K562 (cell line): ENCODE measurements around the gene SPDL1. TPM values are rescaled to one million over a fixed set of nuclear protein-coding genes. Genes with fewer than 3 reads are reported as not detected.

Experiments
- CTBP1 ChIP-seq: fragments of 450-650 bp; IDR thresholded peaks from 2 replicates; pipeline ENCODE4 v1.6.1; 2016; ENCODE audit warnings: borderline replicate concordance
- FOXJ2 ChIP-seq: fragments of 200-800 bp; sonication (Bioruptor generic); IDR thresholded peaks from 2 replicates; pipeline ENCODE4 v1.6.1; 2016; ENCODE audit warnings: missing genetic modification characterization, missing compliant biosample characterization
- PPARD ChIP-seq: fragments of 250-450 bp; sonication (Bioruptor Pico); IDR thresholded peaks from 2 replicates; pipeline ENCODE4 v1.8.0; 2022; ENCODE audit warnings: inconsistent platforms, mild to moderate bottlenecking, moderate library complexity
- RNF2 ChIP-seq: sonication (generic); IDR thresholded peaks from 2 replicates; pipeline ENCODE4 v1.6.1; 2016
- SMARCA5 ChIP-seq: fragments of 450-650 bp; IDR thresholded peaks from 2 replicates; pipeline ENCODE4 v1.6.1; 2016
- THRAP3 ChIP-seq: fragments of 450-650 bp; IDR thresholded peaks from 2 replicates; pipeline ENCODE4 v1.6.1; 2016; ENCODE audit warnings: mild to moderate bottlenecking, inconsistent platforms, borderline replicate concordance
- TOE1 ChIP-seq, 2 experiments: fragments of 450-650 bp in 1 of 2; sonication (generic) in 1 of 2; formaldehyde crosslinking in 1 of 2; IDR thresholded peaks; 2 replicates each; pipeline versions ENCODE4 v1.7.1 to v1.8.0; 2016 to 2022; ENCODE audit warnings: borderline replicate concordance in 2 of 2, mild to moderate bottlenecking in 2 of 2, antibody characterized with exemption in 1 of 2, inconsistent platforms in 1 of 2, low read depth in 1 of 2, missing genetic modification reagents in 1 of 2, moderate library complexity in 1 of 2
- TRIM28 ChIP-seq: fragments of 450-650 bp; IDR thresholded peaks from 2 replicates; pipeline ENCODE4 v1.6.1; 2017
- ZNF717 ChIP-seq: fragments of 250-450 bp; sonication (Bioruptor Pico); IDR thresholded peaks from 2 replicates; pipeline ENCODE4 v1.5.0; 2021
- ZSCAN29 ChIP-seq: fragments of 450-650 bp; IDR thresholded peaks from 2 replicates; pipeline ENCODE4 v1.6.1; 2017
- polyA plus RNA-seq, 8 experiments: library from polyadenylated mRNA; depleted of rRNA in 4 of 8; stranded (reverse) in 5 of 8; unstranded in 3 of 8; fragments of >200 nt; fragmentation: Nextera tagmentation in 2 of 8; fragmentation: Illumina TruSeq in 1 of 8; extraction: Ambion mirVana in 2 of 8; extraction: Trizol in 1 of 8; gene quantifications; 2 replicates each; pipeline versions ENCODE4 v1.2.1 to v1.2.3, GENCODE V29; 2011 to 2014; ENCODE audit warnings: inconsistent platforms in 1 of 8, missing spikeins in 1 of 8
- total RNA-seq, 7 experiments: library from RNA; depleted of rRNA in 6 of 7; stranded (reverse); fragments of >200 nt in 6 of 7; fragmentation: Illumina TruSeq in 2 of 7; extraction: Trizol in 2 of 7; gene quantifications; 2 replicates each; pipeline versions ENCODE4 v1.2.1 to v1.2.3, GENCODE V29; 2011 to 2021; ENCODE audit warnings: low replicate concordance in 1 of 7
- TF ChIP-seq, protein P1 (sequence below): fragments of 250-450 bp; sonication (Bioruptor Pico); IDR thresholded peaks from 2 replicates; pipeline ENCODE4 v1.8.0; 2022; ENCODE audit warnings: inconsistent platforms
- TF ChIP-seq, protein P2 (sequence below), 2 experiments: fragments of 450-650 bp; IDR thresholded peaks; 2 replicates each; pipeline ENCODE4 v1.6.1; 2018; ENCODE audit warnings: mild to moderate bottlenecking in 2 of 2, low read depth in 1 of 2; ENCODE audit not compliant: partially characterized antibody in 2 of 2
- TF ChIP-seq, protein P3 (sequence below): fragments of 250-450 bp; sonication (Bioruptor Pico); IDR thresholded peaks from 2 replicates; pipeline ENCODE4 v1.8.0; 2022; ENCODE audit warnings: moderate library complexity, mild to moderate bottlenecking, inconsistent platforms
- TF ChIP-seq, protein P4 (sequence below), 2 experiments: IDR thresholded peaks; 2 replicates each; pipeline ENCODE4 v1.6.1; 2012; ENCODE audit warnings: improper control_type of control experiment in 2 of 2, low read depth in 2 of 2, low read length in 2 of 2, borderline replicate concordance in 1 of 2
- TF ChIP-seq, protein P5 (sequence below), 2 experiments: fragments of 200-800 bp in 1 of 2; sonication (Bioruptor generic) in 1 of 2; sonication (generic) in 1 of 2; formaldehyde crosslinking in 1 of 2; IDR thresholded peaks in 1 of 2; conservative IDR thresholded peaks in 1 of 2; 2 replicates each; pipeline versions ENCODE4 v1.5.0 to v1.6.1; 2016 to 2020; ENCODE audit warnings: missing compliant biosample characterization in 1 of 2, missing genetic modification characterization in 1 of 2, missing genetic modification reagents in 1 of 2
- TF ChIP-seq, protein P6 (sequence below): fragments of 450-650 bp; IDR thresholded peaks from 2 replicates; pipeline ENCODE4 v1.6.1; 2016

The SPDL1 gene
- total and polyA plus RNA-seq, 9 of the 15 experiments (the other 6 are each of a cell fraction or from before 2014, with no cell fraction given) = 32.4 to 59.6 (median 49.0) TPM

DNA sequence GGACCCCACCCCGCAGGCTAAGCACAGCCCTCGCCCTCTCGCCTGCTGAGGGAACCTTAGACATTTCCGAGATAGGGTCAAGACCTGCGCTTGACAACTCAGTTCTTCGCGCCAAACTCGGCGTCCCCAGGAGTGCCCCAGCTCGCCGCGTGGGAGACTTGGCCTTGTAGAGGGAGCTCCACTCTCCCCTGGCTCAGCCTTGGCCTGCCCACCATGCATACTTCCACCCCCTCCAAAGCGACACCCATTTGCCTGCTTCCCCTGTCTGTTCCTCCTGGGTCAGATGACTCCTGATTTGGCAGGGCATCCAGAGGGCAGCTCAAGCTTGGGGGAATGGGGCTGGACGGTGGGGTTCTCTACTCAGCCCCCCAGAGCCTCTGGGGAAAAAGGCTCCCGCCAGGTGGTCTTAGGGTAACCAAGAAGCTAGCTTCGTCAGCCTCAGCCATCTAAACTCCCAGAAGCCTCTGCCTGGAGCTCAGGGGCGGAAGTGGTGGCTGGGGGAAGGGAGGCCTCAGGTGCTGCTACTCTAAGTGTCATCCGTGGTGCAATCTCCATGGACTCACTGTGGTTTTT lies 54.1 kb downstream of the SPDL1 start (continued):
- TF ChIP-seq, protein P1, sequence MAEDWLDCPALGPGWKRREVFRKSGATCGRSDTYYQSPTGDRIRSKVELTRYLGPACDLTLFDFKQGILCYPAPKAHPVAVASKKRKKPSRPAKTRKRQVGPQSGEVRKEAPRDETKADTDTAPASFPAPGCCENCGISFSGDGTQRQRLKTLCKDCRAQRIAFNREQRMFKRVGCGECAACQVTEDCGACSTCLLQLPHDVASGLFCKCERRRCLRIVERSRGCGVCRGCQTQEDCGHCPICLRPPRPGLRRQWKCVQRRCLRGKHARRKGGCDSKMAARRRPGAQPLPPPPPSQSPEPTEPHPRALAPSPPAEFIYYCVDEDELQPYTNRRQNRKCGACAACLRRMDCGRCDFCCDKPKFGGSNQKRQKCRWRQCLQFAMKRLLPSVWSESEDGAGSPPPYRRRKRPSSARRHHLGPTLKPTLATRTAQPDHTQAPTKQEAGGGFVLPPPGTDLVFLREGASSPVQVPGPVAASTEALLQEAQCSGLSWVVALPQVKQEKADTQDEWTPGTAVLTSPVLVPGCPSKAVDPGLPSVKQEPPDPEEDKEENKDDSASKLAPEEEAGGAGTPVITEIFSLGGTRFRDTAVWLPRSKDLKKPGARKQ (CRISPR knock-in tag) = no peak
- TF ChIP-seq, protein P2, sequence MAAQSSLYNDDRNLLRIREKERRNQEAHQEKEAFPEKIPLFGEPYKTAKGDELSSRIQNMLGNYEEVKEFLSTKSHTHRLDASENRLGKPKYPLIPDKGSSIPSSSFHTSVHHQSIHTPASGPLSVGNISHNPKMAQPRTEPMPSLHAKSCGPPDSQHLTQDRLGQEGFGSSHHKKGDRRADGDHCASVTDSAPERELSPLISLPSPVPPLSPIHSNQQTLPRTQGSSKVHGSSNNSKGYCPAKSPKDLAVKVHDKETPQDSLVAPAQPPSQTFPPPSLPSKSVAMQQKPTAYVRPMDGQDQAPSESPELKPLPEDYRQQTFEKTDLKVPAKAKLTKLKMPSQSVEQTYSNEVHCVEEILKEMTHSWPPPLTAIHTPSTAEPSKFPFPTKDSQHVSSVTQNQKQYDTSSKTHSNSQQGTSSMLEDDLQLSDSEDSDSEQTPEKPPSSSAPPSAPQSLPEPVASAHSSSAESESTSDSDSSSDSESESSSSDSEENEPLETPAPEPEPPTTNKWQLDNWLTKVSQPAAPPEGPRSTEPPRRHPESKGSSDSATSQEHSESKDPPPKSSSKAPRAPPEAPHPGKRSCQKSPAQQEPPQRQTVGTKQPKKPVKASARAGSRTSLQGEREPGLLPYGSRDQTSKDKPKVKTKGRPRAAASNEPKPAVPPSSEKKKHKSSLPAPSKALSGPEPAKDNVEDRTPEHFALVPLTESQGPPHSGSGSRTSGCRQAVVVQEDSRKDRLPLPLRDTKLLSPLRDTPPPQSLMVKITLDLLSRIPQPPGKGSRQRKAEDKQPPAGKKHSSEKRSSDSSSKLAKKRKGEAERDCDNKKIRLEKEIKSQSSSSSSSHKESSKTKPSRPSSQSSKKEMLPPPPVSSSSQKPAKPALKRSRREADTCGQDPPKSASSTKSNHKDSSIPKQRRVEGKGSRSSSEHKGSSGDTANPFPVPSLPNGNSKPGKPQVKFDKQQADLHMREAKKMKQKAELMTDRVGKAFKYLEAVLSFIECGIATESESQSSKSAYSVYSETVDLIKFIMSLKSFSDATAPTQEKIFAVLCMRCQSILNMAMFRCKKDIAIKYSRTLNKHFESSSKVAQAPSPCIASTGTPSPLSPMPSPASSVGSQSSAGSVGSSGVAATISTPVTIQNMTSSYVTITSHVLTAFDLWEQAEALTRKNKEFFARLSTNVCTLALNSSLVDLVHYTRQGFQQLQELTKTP (IDR thresholded peaks at IDR 0.05; ENCODE audit: low read depth in 1 of 2, partially characterized antibody in 2 of 2) = no peak
- TF ChIP-seq, protein P3, sequence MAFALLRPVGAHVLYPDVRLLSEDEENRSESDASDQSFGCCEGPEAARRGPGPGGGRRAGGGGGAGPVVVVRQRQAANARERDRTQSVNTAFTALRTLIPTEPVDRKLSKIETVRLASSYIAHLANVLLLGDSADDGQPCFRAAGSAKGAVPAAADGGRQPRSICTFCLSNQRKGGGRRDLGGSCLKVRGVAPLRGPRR (CRISPR knock-in tag) = no peak
- TF ChIP-seq PPARD (CRISPR knock-in tag) = no peak
- 0 out of 2 replicates have a peak, but pooled peaks have one; percentile 28 for TF ChIP-seq RNF2
- TF ChIP-seq SMARCA5 = no peak
- TF ChIP-seq CTBP1 = 0 out of 2 replicates have a peak, but pooled peaks have one; percentile 4
- TF ChIP-seq ZNF717 (CRISPR knock-in tag) = no peak
- TF ChIP-seq TRIM28 = no peak
- no peak for TF ChIP-seq THRAP3
- TF ChIP-seq, protein P4, sequence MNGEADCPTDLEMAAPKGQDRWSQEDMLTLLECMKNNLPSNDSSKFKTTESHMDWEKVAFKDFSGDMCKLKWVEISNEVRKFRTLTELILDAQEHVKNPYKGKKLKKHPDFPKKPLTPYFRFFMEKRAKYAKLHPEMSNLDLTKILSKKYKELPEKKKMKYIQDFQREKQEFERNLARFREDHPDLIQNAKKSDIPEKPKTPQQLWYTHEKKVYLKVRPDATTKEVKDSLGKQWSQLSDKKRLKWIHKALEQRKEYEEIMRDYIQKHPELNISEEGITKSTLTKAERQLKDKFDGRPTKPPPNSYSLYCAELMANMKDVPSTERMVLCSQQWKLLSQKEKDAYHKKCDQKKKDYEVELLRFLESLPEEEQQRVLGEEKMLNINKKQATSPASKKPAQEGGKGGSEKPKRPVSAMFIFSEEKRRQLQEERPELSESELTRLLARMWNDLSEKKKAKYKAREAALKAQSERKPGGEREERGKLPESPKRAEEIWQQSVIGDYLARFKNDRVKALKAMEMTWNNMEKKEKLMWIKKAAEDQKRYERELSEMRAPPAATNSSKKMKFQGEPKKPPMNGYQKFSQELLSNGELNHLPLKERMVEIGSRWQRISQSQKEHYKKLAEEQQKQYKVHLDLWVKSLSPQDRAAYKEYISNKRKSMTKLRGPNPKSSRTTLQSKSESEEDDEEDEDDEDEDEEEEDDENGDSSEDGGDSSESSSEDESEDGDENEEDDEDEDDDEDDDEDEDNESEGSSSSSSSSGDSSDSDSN (IDR thresholded peaks at IDR 0.05; ENCODE audit: borderline replicate concordance in 1 of 2, low read depth in 2 of 2, low read length in 2 of 2) = no peak
- TF ChIP-seq FOXJ2 (tag) = no peak
- no peak for TF ChIP-seq ZSCAN29
- TF ChIP-seq, protein P5, sequence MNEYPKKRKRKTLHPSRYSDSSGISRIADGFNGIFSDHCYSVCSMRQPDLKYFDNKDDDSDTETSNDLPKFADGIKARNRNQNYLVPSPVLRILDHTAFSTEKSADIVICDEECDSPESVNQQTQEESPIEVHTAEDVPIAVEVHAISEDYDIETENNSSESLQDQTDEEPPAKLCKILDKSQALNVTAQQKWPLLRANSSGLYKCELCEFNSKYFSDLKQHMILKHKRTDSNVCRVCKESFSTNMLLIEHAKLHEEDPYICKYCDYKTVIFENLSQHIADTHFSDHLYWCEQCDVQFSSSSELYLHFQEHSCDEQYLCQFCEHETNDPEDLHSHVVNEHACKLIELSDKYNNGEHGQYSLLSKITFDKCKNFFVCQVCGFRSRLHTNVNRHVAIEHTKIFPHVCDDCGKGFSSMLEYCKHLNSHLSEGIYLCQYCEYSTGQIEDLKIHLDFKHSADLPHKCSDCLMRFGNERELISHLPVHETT (CRISPR knock-in tag; conservative IDR thresholded peaks at IDR 0.05 in 1 of 2, IDR thresholded peaks at IDR 0.05 in 1 of 2) = no peak
- TF ChIP-seq, protein P6, sequence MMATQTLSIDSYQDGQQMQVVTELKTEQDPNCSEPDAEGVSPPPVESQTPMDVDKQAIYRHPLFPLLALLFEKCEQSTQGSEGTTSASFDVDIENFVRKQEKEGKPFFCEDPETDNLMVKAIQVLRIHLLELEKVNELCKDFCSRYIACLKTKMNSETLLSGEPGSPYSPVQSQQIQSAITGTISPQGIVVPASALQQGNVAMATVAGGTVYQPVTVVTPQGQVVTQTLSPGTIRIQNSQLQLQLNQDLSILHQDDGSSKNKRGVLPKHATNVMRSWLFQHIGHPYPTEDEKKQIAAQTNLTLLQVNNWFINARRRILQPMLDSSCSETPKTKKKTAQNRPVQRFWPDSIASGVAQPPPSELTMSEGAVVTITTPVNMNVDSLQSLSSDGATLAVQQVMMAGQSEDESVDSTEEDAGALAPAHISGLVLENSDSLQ = no peak
- no peak for TF ChIP-seq TOE1 (IDR thresholded peaks at IDR 0.05; ENCODE audit: borderline replicate concordance)
- TF ChIP-seq TOE1 (CRISPR knock-in tag; IDR thresholded peaks at IDR 0.05; ENCODE audit: borderline replicate concordance, low read depth) = no peak
